Mucosa of gallbladder (tissue), 1 donor: Measurements from ENCODE around the gene RELN. TPM values are rescaled to one million over a fixed set of nuclear protein-coding genes. Genes with fewer than 3 reads are reported as not detected.

Source experiments
- DNase-seq: peaks from one replicate; pipeline ENCODE4 v3.0.0-alpha.2; 2020; ENCODE audit warnings: low spot score
- total RNA-seq: library from RNA; stranded (reverse); gene quantifications from one replicate; pipeline ENCODE4 v1.2.1, GENCODE V29; 2021
- donor health status: DM: no; HTN: no; CAD: no.

RELN gene
- total RNA-seq, 1 donor from 2014 or later = 1.8 TPM

- DNase-seq = no peak
These were observed 303.4 kb downstream of the RELN start for GRCh38 chr7:103686064-103686463.

GRCh38 chr7:103685646-103686045 lies 303.8 kb downstream of the RELN start:
- no peak for DNase-seq

GRCh38 chr7:103683348-103683747 lies 306.1 kb downstream of the RELN start:
- DNase-seq = no peak

- no peak for DNase-seq
These were observed 309.0 kb downstream of the RELN start for GRCh38 chr7:103680161-103681144.

- DNase-seq = no peak
These were observed 310.0 kb downstream of the RELN start for GRCh38 chr7:103679151-103680132.

- no peak for DNase-seq
These were observed 321.0 kb downstream of the RELN start for GRCh38 chr7:103668279-103668941.

- no peak for DNase-seq
These were observed 323.1 kb downstream of the RELN start for GRCh38 chr7:103666326-103666725.

- DNase-seq = no peak
These were observed 324.9 kb downstream of the RELN start for GRCh38 chr7:103664577-103664976.

- no peak for DNase-seq
These were observed 328.7 kb downstream of the RELN start for GRCh38 chr7:103660455-103661371.

- no peak for DNase-seq
These were observed 331.1 kb downstream of the RELN start for GRCh38 chr7:103658055-103659005.

- DNase-seq = no peak
These were observed 332.0 kb downstream of the RELN start for GRCh38 chr7:103657474-103657894.

GRCh38 chr7:103656221-103656620 lies 333.2 kb downstream of the RELN start:
- DNase-seq = no peak

- no peak for DNase-seq
These were observed 337.7 kb downstream of the RELN start for GRCh38 chr7:103651593-103652377.

GRCh38 chr7:103649052-103649451 lies 340.4 kb downstream of the RELN start:
- DNase-seq = no peak

- no peak for DNase-seq
These were observed 341.3 kb downstream of the RELN start for GRCh38 chr7:103648135-103648534.

GRCh38 chr7:103644319-103644718 lies 345.1 kb downstream of the RELN start:
- DNase-seq = no peak

- no peak for DNase-seq
These were observed 349.3 kb downstream of the RELN start for GRCh38 chr7:103640031-103640779.

- no peak for DNase-seq
These were observed 351.7 kb downstream of the RELN start for GRCh38 chr7:103637726-103638125.
